ENCODE results near the gene DNAH10. TPM values are rescaled to one million over a fixed set of nuclear protein-coding genes. Genes with fewer than 3 reads are reported as not detected.
A peak's percentile ranks its signal among the peaks of the same experiment; 100 is the strongest.

Gene DNAH10
- total RNA-seq, 1 donor from 2014 or later: 0.66 TPM

- Mint-ChIP-seq H3K36me3 (ENCODE audit: unreplicated experiment) (peaks cover 4% of the 10 kb centered on the region), H3K27ac (ENCODE audit: unreplicated experiment) (peak overlapping the region; percentile 56), H3K4me3 (ENCODE audit: unreplicated experiment) (peak overlapping the region; percentile 40), H3K9me3 (ENCODE audit: unreplicated experiment) (peaks cover 14% of the 10 kb centered on the region), H3K4me1 (ENCODE audit: low read depth, unreplicated experiment) (peaks cover 46% of the 10 kb centered on the region), H3K27me3 (ENCODE audit: unreplicated experiment) (peaks cover 12% of the 10 kb centered on the region)
- TF ChIP-seq CTCF (IDR thresholded peaks at IDR 0.05; ENCODE audit: partially characterized antibody, unreplicated experiment): no peak
- DNase-seq: no peak
Observed at GRCh38 chr12:123951467-123951866, 189.4 kb downstream of the DNAH10 start.

DNA sequence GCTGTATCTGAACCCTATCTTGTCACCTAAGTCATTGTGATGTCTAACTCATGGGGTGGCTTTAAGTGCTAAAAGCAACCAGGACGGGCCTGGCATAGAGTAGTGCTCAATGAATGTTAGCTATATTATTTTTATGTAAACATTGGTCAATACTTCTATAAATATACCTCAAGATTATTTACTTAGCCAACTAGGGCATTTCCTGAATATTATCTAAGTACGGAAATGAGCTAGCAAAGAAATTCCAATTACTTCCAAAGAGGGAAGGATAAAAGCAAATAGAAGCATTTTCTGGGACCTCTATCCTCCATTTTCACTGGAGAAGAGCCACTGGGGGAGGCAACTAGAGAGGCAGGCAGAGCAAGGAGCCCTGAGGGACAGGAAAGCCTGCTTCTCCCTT is 189.9 kb downstream of the DNAH10 start:
- peaks cover 12% of the 10 kb centered on the region for H3K27me3 Mint-ChIP-seq (ENCODE audit: unreplicated experiment)
- DNase-seq: no peak
- H3K4me1 Mint-ChIP-seq (ENCODE audit: low read depth, unreplicated experiment): peaks cover 46% of the 10 kb centered on the region

GRCh38 chr12:123954647-123955350 is 192.7 kb downstream of the DNAH10 start:
- H3K27me3 Mint-ChIP-seq (ENCODE audit: unreplicated experiment): peaks cover 4% of the 10 kb centered on the region
- DNase-seq: no peak
- H3K4me3 Mint-ChIP-seq (ENCODE audit: unreplicated experiment): no peak overlapping the region
- peak overlapping the region; percentile 52 for H3K27ac Mint-ChIP-seq (ENCODE audit: unreplicated experiment)
- TF ChIP-seq CTCF (IDR thresholded peaks at IDR 0.05; ENCODE audit: partially characterized antibody, unreplicated experiment): no peak
- no peaks in the 10 kb centered on the region for H3K36me3 Mint-ChIP-seq (ENCODE audit: unreplicated experiment)
- peaks cover 25% of the 10 kb centered on the region for H3K4me1 Mint-ChIP-seq (ENCODE audit: low read depth, unreplicated experiment)
- peaks cover 4% of the 10 kb centered on the region for H3K9me3 Mint-ChIP-seq (ENCODE audit: unreplicated experiment)

More for the DNA sequence above, 189.9 kb downstream of the DNAH10 start:
- H3K9me3 Mint-ChIP-seq (ENCODE audit: unreplicated experiment): peaks cover 14% of the 10 kb centered on the region
- H3K27ac Mint-ChIP-seq (ENCODE audit: unreplicated experiment): no peak overlapping the region
- H3K36me3 Mint-ChIP-seq (ENCODE audit: unreplicated experiment): peaks cover 3% of the 10 kb centered on the region
- no peak overlapping the region for H3K4me3 Mint-ChIP-seq (ENCODE audit: unreplicated experiment)
- TF ChIP-seq CTCF (IDR thresholded peaks at IDR 0.05; ENCODE audit: partially characterized antibody, unreplicated experiment): no peak

DNA sequence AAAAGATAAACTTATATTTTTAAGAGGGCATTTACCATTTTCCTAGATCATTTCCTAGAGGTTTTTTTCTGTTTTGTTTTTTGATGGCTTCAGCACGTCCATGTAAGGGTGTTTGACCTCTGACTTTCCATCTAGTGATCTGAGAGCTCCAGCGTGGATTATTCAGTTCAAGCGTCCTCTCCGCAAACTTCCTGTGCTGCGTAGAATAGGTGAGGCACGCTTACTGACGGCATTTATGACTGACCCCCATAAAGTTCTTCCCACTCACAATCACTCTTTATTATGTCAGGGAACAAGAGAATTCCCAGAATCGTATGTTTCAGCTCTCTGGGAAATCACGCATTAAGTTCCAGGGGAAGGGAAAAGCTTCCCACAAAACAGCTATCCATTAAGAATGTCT is 194.1 kb downstream of the DNAH10 start:
- H3K4me1 Mint-ChIP-seq (ENCODE audit: low read depth, unreplicated experiment): peaks cover 23% of the 10 kb centered on the region
- no peak overlapping the region for H3K27ac Mint-ChIP-seq (ENCODE audit: unreplicated experiment)
- no peak for DNase-seq
- H3K36me3 Mint-ChIP-seq (ENCODE audit: unreplicated experiment): no peaks in the 10 kb centered on the region
- no peak overlapping the region for H3K4me3 Mint-ChIP-seq (ENCODE audit: unreplicated experiment)
- H3K27me3 Mint-ChIP-seq (ENCODE audit: unreplicated experiment): no peaks in the 10 kb centered on the region
- no peak for TF ChIP-seq CTCF (IDR thresholded peaks at IDR 0.05; ENCODE audit: partially characterized antibody, unreplicated experiment)
- no peaks in the 10 kb centered on the region for H3K9me3 Mint-ChIP-seq (ENCODE audit: unreplicated experiment)

- TF ChIP-seq CTCF (IDR thresholded peaks at IDR 0.05; ENCODE audit: partially characterized antibody, unreplicated experiment): no peak
- DNase-seq: no peak
- no peak overlapping the region for H3K4me3 Mint-ChIP-seq (ENCODE audit: unreplicated experiment)
- no peak overlapping the region for H3K27ac Mint-ChIP-seq (ENCODE audit: unreplicated experiment)
- H3K36me3 Mint-ChIP-seq (ENCODE audit: unreplicated experiment): no peaks in the 10 kb centered on the region
- H3K9me3 Mint-ChIP-seq (ENCODE audit: unreplicated experiment): no peaks in the 10 kb centered on the region
- peaks cover 23% of the 10 kb centered on the region for H3K4me1 Mint-ChIP-seq (ENCODE audit: low read depth, unreplicated experiment)
- no peaks in the 10 kb centered on the region for H3K27me3 Mint-ChIP-seq (ENCODE audit: unreplicated experiment)
Observed at GRCh38 chr12:123957196-123957595, 195.1 kb downstream of the DNAH10 start.
